Mucosa of rectum (tissue), 2 donors: Measurements from ENCODE around the gene RIGI.
"Not testable (repeated sequence)": the region's sequence is repeated elsewhere in the genome, so short reads cannot be mapped to it uniquely, and the experiment has no call there.

ENCODE experiments used
- H3K27ac ChIP-seq, 2 donors: one replicate each; pipeline ENCODE4 v1.7.0; 2013; ENCODE audit warnings: inconsistent platforms in 2 of 2, low read depth in 2 of 2, low read length in 2 of 2
- H3K27me3 ChIP-seq, 2 donors: one replicate each; pipeline ENCODE4 v1.7.0; 2013; ENCODE audit warnings: low read length in 2 of 2; ENCODE audit not compliant: control insufficient read depth in 2 of 2, insufficient read depth in 2 of 2
- H3K36me3 ChIP-seq, 2 donors: one replicate each; pipeline ENCODE4 v1.7.0; 2013; ENCODE audit warnings: low read length in 2 of 2; ENCODE audit not compliant: control insufficient read depth in 2 of 2, insufficient read depth in 2 of 2
- H3K4me1 ChIP-seq, 2 donors: one replicate each; pipeline ENCODE4 v1.7.0; 2013; ENCODE audit warnings: low read length in 2 of 2, mild to moderate bottlenecking in 1 of 2; ENCODE audit not compliant: control insufficient read depth in 2 of 2, insufficient read depth in 2 of 2
- H3K4me3 ChIP-seq, 2 donors: one replicate each; pipeline ENCODE4 v1.7.0; 2013; ENCODE audit warnings: low read length in 2 of 2
- H3K9ac ChIP-seq, 2 donors: one replicate each; pipeline ENCODE4 v1.7.0; 2013; ENCODE audit warnings: low read length in 2 of 2, low read depth in 1 of 2, mild to moderate bottlenecking in 1 of 2
- H3K9me3 ChIP-seq, 2 donors: one replicate each; pipeline ENCODE4 v1.7.0; 2013; ENCODE audit warnings: low read length in 2 of 2; ENCODE audit not compliant: control insufficient read depth in 2 of 2
- donor health status: healthy.
- donor health status: Normal muscosa, but diverticular disease.

Gene RIGI

DNA sequence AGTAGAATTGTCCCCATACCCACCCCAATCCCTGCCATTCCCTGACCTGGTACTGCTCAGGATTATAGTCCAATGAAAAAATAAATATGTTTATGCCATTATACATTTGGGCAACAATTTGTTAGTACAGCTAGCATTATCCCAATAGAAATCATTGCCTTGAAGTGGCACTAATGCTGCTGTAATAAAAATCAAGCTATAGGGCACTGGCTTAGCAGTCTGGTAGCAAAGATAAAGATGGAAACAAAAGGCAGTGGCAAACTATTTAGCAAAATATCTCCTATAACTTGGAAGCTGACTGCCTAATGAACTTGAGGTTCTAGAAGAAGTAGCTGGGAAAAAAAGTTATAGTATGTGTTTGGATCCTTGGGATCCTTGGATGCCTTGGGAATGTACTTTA is 28.6 kb upstream of the RIGI start:
- no peak overlapping the region for H3K27ac ChIP-seq

DNA sequence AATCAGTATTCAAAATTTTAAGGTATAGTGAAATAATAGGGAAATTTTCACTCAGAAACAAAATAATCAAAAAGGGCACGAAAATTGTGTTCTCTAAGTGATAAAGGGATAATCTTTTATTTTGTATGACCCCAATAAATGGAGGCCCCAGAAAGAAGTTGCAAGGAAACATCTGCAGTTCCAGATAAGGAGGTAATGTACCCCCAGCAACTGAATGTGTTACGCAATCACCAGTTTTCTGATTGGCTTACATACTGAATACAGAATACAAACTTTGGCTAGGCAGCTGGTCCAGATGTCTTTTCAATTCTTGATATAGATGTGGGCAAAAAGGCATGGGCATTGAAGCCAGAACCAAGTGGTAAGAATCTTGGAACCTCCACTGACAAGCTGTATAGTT is 28.1 kb upstream of the RIGI start:
- Histone ChIP-seq H3K27me3 (no peaks in the 10 kb centered on the region), H3K4me1 (peaks cover 6% of the 10 kb centered on the region in 2 donors), H3K9ac (no peak overlapping the region), H3K27ac (no peak overlapping the region), H3K36me3 (no peaks in the 10 kb centered on the region), H3K4me3 (no peak overlapping the region), H3K9me3 (no peaks in the 10 kb centered on the region)

More for the DNA sequence above, 28.6 kb upstream of the RIGI start:
- Histone ChIP-seq H3K9me3 (no peaks in the 10 kb centered on the region), H3K9ac (no peak overlapping the region), H3K36me3 (no peaks in the 10 kb centered on the region), H3K27me3 (no peaks in the 10 kb centered on the region), H3K4me3 (no peak overlapping the region), H3K4me1 (peaks cover 6% of the 10 kb centered on the region in 2 donors)

DNA sequence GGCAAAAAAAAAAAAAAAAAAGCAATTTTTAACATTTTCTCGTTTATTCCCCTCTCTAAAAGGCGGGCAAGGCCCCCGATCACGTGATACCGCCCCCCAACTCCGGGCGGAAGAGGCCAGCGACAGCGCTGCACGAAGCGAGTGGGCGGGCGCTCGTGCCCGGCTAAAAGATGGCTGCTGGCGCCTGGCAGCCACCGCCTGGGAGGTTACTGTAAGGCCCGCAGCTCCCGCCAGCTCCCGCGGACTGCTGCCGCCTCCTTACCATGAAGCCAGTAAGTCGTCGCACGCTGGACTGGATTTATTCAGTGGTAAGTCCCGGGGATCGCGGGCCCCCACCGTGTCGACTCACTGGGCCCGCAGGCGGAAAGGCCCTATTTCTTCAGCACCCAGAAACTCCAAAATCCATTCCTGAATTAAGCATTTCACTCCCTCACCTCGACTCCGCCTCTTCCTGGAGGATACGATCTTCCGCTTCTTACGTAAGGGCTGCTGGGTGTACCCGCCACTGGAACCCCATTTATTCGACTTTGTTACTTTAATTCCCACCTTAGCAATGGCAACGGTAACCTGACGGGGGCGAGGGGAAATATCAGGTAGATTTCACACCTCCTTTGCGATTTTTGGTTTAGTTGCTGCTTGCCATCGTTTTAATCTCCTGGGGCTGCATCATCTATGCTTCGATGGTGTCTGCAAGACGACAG is 26.3 kb upstream of the RIGI start, which contains the start of the genes SMIM27 and TOPORS:
Gene SMIM27, plus strand, starts transcription at position 156 of the 701 bp plus-strand sequence. Its CDS starts 108 bp downstream, at position 264.
Gene TOPORS, minus strand, starts transcription at position 415 of the 701 bp plus-strand sequence. Its CDS starts 150 bp downstream, at position 265.
- H3K9ac ChIP-seq, result peak within 1 kb of the TSS; percentile 81 to 95
- peak within 1 kb of the TSS; percentile 90 to 96 for H3K27ac ChIP-seq
- H3K4me3 ChIP-seq, result peak within 1 kb of the TSS; percentile 84 to 96
- peaks cover 6% of the 10 kb centered on the region in 2 donors for H3K4me1 ChIP-seq
- no peaks in the 10 kb centered on the region for H3K27me3 ChIP-seq
- H3K9me3 ChIP-seq, result no peaks in the 10 kb centered on the region
- no peaks in the 10 kb centered on the region for H3K36me3 ChIP-seq

DNA sequence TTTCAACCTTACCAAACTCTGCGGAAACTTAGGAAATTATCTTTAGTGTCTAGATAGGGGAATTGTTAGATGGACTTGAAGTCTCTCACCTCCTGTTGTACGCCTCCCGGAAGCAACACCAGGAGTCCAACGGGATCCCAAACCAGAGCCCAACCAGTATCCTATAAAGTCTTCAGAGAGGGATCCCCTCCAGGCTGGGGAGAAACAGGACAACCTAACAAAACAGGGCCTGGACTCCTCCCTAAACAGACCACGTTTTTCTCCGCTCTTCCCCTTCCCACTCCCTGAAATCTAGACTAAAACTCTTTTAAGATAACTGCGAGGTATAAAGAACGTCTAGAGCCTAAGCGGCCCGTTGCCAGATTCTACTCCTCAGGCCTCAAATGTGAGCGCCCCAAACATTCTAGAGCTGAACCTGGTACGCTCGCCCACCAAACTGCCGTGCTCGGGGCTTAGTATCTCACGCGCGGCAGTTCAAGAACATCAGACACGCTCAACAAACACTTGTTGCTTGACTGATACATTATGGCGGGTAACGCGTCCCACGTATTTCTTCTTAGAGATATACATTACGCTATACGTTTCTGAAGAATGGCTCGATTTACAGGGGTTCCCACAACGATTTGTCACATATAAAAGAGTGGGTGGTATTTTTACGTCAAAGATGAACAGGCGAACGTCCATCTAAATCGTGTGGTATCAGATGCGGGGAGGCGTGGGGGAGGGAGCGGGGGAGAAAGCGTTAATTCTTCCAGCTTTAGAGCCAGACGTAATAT is 25.5 kb upstream of the RIGI start:
- Histone ChIP-seq H3K9ac (peak overlapping the region; percentile 81 to 95), H3K36me3 (no peaks in the 10 kb centered on the region), H3K27ac (peak overlapping the region; percentile 90 to 96), H3K4me3 (peak overlapping the region; percentile 84 to 96), H3K4me1 (peaks cover 6% of the 10 kb centered on the region in 2 donors), H3K9me3 (no peaks in the 10 kb centered on the region), H3K27me3 (no peaks in the 10 kb centered on the region)

DNA sequence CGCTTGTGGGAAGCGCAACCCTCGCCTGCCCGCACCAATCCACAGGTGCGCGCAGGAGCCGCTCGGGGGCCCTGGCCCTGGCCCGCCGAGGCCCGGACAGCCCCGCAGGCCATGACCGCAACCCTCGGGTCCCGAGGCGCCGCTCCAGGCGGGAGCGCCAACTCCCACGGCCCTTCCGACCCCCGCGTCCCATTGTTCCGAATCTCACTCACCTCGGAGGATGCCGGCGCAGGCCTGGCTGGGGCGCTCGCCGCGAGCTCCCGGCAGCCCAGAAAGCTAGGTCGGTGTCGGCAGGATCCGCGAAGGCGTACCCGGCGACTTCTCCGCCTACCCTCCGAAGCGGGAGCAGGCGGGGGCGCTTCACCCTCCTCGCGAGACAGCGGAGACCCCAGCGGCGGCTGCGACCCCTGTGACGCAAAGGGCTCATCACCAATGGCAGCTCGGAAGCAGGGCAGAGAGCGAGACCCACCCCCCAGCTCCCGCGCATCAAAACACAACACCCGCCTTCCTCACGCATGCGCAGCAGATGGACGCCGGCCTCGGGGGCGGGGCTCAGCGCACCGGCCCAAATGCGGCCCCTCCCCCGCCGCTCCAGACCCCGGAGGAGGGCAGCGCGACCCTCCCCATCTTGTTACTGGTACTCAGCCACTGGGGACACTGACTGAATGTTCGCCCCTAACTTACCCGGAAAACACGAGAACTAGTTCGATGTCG is 24.7 kb upstream of the RIGI start:
- peak overlapping the region; percentile 81 to 95 for H3K9ac ChIP-seq
- no peaks in the 10 kb centered on the region for H3K9me3 ChIP-seq
- peak overlapping the region; percentile 84 to 96 for H3K4me3 ChIP-seq
- peaks cover 6% of the 10 kb centered on the region in 2 donors for H3K4me1 ChIP-seq
- H3K27ac ChIP-seq, result peak overlapping the region; percentile 90 to 96
- H3K36me3 ChIP-seq, result no peaks in the 10 kb centered on the region
- no peaks in the 10 kb centered on the region for H3K27me3 ChIP-seq

DNA sequence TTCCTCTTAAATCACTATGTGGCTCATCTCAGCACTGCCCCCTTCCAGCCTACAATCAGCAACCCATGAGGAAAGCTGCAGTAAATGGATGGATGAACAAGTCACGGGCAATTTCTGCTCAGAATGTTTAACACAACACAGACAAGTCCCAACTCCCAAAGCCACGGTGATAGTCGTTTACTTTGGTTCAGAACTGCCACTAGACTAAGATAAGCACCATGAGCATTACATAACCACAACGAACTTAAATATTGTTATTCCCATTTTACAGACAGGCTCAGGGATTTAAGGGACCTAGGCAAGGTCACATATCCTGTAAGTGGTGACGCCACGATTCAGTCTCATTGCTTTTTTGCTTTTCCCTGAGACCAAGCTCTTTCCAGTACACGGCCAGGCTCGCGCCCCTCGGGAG is 24.2 kb upstream of the RIGI start:
- Histone ChIP-seq H3K36me3 (no peaks in the 10 kb centered on the region), H3K9me3 (no peaks in the 10 kb centered on the region), H3K4me3 (peak overlapping the region; percentile 84 to 96), H3K9ac (peak overlapping the region; percentile 75 to 81), H3K27ac (peak overlapping the region; percentile 90 to 96), H3K27me3 (no peaks in the 10 kb centered on the region), H3K4me1 (peaks cover 6% of the 10 kb centered on the region in 2 donors)

DNA sequence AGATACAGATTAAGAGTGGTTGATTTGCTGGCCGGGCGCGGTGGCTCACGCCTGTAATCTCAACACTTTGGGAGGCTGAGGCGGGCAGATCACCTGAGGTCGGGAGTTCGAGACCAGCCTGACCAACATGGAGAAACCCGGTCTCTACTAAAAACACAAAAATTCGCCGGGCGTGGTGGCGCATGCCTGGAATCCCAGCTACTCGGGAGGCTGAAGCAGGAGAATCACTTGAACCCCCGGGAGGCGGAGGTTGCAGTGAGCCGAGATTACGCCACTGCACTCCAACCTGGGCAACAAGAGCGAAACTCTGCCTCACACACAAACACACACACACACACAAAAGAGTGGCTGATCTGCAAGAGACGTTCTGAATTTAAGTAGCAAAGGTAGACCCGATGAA is 22.2 kb upstream of the RIGI start:
- not testable (repeated sequence) for H3K36me3 ChIP-seq, H3K9me3 ChIP-seq, H3K4me3 ChIP-seq, H3K27ac ChIP-seq, H3K4me1 ChIP-seq, H3K27me3 ChIP-seq, H3K9ac ChIP-seq

DNA sequence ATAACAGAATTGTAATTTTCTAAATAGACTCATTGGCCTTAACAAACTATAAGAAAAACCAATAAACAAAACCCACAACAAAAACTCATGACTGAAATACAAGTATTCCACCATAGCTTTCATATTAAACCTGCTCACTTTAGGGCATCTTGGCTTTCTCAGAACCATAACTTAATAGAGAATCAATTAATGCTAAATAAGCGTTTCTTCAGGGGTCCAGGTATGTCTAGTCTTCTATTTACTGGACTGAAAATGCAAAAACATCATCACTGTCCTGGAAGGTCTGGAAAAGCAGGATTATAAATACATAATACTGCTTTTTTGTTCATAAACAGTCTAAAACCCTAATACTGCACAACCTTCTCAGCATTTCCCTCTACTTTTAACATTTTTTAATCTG is 19.9 kb upstream of the RIGI start:
- Histone ChIP-seq H3K36me3 (peaks cover 18 to 24% of the 10 kb centered on the region in 2 donors), H3K9ac (no peak overlapping the region), H3K4me3 (no peak overlapping the region), H3K27ac (no peak overlapping the region), H3K4me1 (peaks cover 6% of the 10 kb centered on the region in 2 donors), H3K27me3 (no peaks in the 10 kb centered on the region), H3K9me3 (no peaks in the 10 kb centered on the region)

DNA sequence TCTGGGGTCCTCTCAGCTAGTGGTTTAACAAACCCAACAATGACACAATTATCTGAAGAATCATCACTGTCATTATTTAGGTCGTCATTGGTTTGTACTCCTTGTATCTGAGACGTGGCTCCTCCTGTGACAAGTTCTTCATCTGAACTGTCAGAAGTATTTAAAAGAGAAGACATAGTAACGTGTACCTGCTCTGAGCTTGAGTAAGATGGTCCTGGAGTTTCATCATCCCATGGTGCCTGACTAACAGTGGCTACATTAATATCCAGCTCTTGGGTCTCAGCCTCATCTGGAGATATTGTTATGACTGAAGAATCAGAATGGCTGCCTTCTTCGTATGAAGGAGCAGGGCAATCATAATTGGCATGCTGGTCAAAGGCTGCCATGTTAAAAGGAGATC is 17.1 kb upstream of the RIGI start:
- H3K9me3 ChIP-seq, result no peaks in the 10 kb centered on the region
- H3K27ac ChIP-seq, result no peak overlapping the region
- H3K9ac ChIP-seq, result no peak overlapping the region
- no peak overlapping the region for H3K4me3 ChIP-seq
- H3K4me1 ChIP-seq, result no peaks in the 10 kb centered on the region
- peaks cover 22 to 24% of the 10 kb centered on the region in 2 donors for H3K36me3 ChIP-seq
- no peaks in the 10 kb centered on the region for H3K27me3 ChIP-seq

DNA sequence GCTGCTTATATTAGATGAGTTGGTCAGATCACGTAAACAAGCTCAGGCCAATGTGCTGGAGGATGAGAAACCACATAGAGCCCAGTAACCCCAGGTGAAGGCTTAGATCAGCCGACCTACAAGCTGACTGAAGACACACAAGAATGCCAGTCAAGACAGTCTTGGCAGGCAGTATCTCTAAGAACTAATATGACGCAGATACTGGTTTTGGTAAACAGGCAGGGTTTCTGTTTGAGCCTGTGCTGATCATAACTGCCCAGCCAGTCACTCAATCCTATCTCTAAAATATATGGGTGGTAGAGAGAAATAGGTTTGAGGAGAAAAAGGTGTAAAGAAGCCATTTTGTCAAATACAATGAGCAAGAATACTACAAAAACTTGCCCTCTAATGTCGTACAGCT is 7.8 kb upstream of the RIGI start:
- Histone ChIP-seq H3K27me3 (no peaks in the 10 kb centered on the region), H3K36me3 (peaks cover 0 to 3% of the 10 kb centered on the region in 2 donors), H3K4me1 (no peaks in the 10 kb centered on the region), H3K9ac (no peak overlapping the region), H3K9me3 (no peaks in the 10 kb centered on the region), H3K4me3 (no peak overlapping the region), H3K27ac (no peak overlapping the region)
